ENCODE measurements around the gene ATOH1. TPM values are rescaled to one million over a fixed set of nuclear protein-coding genes. Genes with fewer than 3 reads are reported as not detected.

Gene ATOH1
- total RNA-seq, 1 donor from 2014 or later, result not detected

DNA sequence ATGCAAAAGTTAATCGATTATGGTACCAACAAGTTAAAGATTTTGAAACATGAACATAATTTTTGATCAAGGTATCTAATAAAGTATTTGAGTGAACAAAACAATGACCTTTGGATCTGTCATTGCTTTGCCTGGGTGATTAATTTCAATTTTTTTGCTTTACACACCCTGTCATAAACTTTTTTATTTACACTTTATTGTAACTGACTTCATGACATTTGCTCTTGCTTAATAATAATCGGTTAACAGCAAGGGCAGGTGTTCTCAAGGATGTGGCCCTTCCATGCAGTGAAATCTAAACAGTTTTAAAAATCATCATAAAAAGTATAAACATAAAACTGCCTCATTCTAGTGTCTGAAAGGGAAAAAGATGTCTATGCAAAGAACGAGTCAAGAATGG is 24.1 kb downstream of the ATOH1 start:
- Mint-ChIP-seq H3K27ac (ENCODE audit: unreplicated experiment) (no peak overlapping the region), H3K27me3 (ENCODE audit: low read depth) (peaks cover 32% of the 10 kb centered on the region), H3K36me3 (ENCODE audit: low read depth) (no peaks in the 10 kb centered on the region), H3K9me3 (ENCODE audit: low read depth) (no peaks in the 10 kb centered on the region), H3K4me3 (ENCODE audit: unreplicated experiment) (no peak overlapping the region), H3K4me1 (ENCODE audit: low read depth) (no peaks in the 10 kb centered on the region)
- no peak for DNase-seq (ENCODE audit: low spot score)
- no peak for TF ChIP-seq CTCF (IDR thresholded peaks at IDR 0.05)

DNA sequence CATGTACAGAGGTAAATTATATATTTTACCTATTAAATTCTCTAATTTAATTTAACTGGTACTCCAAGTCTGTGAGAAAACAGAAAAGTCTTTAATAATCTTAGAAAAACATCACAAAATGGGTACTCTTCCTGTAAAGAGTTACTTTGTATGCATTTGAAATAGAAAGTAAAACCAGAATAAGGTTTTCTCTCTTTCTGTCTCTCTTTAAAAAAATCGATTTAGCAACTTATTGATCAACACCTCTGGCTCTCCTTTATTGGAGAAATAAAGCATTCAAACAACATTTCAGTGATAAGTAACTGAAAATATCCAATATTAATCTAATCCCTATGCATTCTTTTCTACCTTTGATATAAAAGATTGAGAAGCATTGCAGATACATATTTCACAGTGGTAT is 27.4 kb downstream of the ATOH1 start:
- Mint-ChIP-seq H3K4me1 (ENCODE audit: low read depth) (no peaks in the 10 kb centered on the region), H3K4me3 (ENCODE audit: unreplicated experiment) (no peak overlapping the region)

GRCh38 chr4:93865650-93866049 is 37.1 kb downstream of the ATOH1 start:
- no peak for TF ChIP-seq CTCF (IDR thresholded peaks at IDR 0.05)
- Mint-ChIP-seq H3K4me1 (ENCODE audit: low read depth) (no peaks in the 10 kb centered on the region), H3K27me3 (ENCODE audit: low read depth) (peaks cover 11% of the 10 kb centered on the region), H3K36me3 (ENCODE audit: low read depth) (no peaks in the 10 kb centered on the region), H3K27ac (ENCODE audit: unreplicated experiment) (no peak overlapping the region), H3K4me3 (ENCODE audit: unreplicated experiment) (no peak overlapping the region), H3K9me3 (ENCODE audit: low read depth) (no peaks in the 10 kb centered on the region)
- no peak for DNase-seq (ENCODE audit: low spot score)

More for the DNA sequence above, 27.4 kb downstream of the ATOH1 start:
- Mint-ChIP-seq H3K9me3 (ENCODE audit: low read depth) (no peaks in the 10 kb centered on the region), H3K27me3 (ENCODE audit: low read depth) (peaks cover 34% of the 10 kb centered on the region), H3K27ac (ENCODE audit: unreplicated experiment) (no peak overlapping the region), H3K36me3 (ENCODE audit: low read depth) (no peaks in the 10 kb centered on the region)
- TF ChIP-seq CTCF (IDR thresholded peaks at IDR 0.05), result no peak
- DNase-seq (ENCODE audit: low spot score), result no peak

- DNase-seq (ENCODE audit: low spot score), result no peak
- H3K27me3 Mint-ChIP-seq (ENCODE audit: low read depth), result peaks cover 7% of the 10 kb centered on the region
- H3K36me3 Mint-ChIP-seq (ENCODE audit: low read depth), result no peaks in the 10 kb centered on the region
- no peaks in the 10 kb centered on the region for H3K9me3 Mint-ChIP-seq (ENCODE audit: low read depth)
- no peaks in the 10 kb centered on the region for H3K4me1 Mint-ChIP-seq (ENCODE audit: low read depth)
- no peak overlapping the region for H3K4me3 Mint-ChIP-seq (ENCODE audit: unreplicated experiment)
- no peak overlapping the region for H3K27ac Mint-ChIP-seq (ENCODE audit: unreplicated experiment)
- TF ChIP-seq CTCF (IDR thresholded peaks at IDR 0.05), result no peak
Measured at GRCh38 chr4:93867416-93868001, 39.0 kb downstream of the ATOH1 start.

GRCh38 chr4:93870876-93871458 is 42.4 kb downstream of the ATOH1 start:
- TF ChIP-seq CTCF (IDR thresholded peaks at IDR 0.05), result no peak
- Mint-ChIP-seq H3K4me1 (ENCODE audit: low read depth) (no peaks in the 10 kb centered on the region), H3K27ac (ENCODE audit: unreplicated experiment) (no peak overlapping the region), H3K9me3 (ENCODE audit: low read depth) (no peaks in the 10 kb centered on the region), H3K4me3 (ENCODE audit: unreplicated experiment) (no peak overlapping the region), H3K27me3 (ENCODE audit: low read depth) (peaks cover 7% of the 10 kb centered on the region), H3K36me3 (ENCODE audit: low read depth) (no peaks in the 10 kb centered on the region)
- DNase-seq (ENCODE audit: low spot score), result no peak

Data from chondrocyte (in vitro differentiated cells).